Suppressor macrophage treated with lipopolysaccharide for 4 hours (primary cell): Measurements from ENCODE around the gene AGL.
"Not testable (repeated sequence)": the region's sequence is repeated elsewhere in the genome, so short reads cannot be mapped to it uniquely, and the experiment has no call there.

Source experiments
- DNase-seq: peaks from one replicate; pipeline ENCODE4 v3.0.0-alpha.2; 2020

The AGL gene

GRCh38 chr1:99944192-99944591 is 94.0 kb downstream of the AGL start:
- no peak for DNase-seq

DNA sequence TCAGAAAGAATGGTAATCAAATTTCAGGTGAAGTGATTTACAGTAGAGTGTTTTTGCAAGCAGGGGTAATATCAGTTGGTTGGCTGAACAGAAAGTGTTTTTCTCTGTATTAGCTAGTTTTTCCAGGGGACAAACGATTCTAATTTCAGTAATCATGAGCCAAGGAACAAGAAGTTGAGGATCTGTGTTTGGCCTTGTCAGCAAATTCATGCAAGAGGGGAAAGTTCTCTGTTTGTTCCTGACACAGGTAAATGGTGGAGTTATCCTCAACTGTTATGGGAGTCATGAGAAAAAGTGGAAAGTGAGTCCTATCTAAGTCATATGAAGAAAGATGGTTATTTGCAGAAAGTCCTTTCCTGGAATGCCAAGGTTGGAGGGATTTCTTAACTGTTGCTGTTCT is 95.0 kb downstream of the AGL start:
- no peak for DNase-seq

- DNase-seq, result no peak
Measured at GRCh38 chr1:99950486-99950885, 100.3 kb downstream of the AGL start.

DNA sequence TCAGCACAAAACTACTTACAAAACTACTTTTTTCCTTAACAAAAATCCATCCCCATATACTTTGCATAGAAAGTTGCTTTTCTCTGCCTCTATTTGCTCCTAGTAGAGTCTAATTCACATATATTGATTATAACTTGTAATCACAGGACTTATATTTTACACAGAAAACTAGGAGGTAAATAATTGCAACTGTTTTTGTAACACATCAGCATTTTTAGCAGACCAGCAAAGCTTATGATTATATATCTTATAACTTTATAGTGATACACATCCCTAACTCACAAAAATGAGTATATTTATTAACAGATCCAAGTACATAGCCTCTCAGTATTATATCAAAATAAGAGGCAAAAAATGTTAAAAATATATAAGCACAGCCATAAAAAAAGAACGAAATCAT is 102.4 kb downstream of the AGL start:
- DNase-seq, result no peak

- no peak for DNase-seq
Measured at GRCh38 chr1:99955375-99955774, 105.2 kb downstream of the AGL start.

DNA sequence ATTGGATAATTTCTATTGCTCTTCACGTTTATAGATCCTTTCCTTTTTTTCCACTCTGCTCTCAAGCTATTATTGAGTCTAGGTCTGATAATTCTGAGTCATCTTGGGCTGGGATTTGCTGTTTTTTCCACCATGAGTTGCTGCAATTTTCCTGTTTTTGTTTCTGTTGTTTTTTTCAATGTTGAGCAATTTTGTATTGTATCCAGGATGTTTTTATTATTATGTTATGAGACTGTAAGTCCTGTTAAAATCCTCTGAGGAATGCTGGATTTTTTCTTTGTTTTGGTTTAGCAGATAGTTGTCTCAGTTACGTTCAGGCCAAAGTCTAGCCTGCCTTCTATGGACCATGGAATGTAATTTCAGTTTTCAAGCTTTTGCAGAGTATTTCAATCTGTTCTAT is 106.6 kb downstream of the AGL start:
- DNase-seq, result peak; percentile 2

- DNase-seq, result no peak
Measured at GRCh38 chr1:99957818-99958217, 107.7 kb downstream of the AGL start.

DNA sequence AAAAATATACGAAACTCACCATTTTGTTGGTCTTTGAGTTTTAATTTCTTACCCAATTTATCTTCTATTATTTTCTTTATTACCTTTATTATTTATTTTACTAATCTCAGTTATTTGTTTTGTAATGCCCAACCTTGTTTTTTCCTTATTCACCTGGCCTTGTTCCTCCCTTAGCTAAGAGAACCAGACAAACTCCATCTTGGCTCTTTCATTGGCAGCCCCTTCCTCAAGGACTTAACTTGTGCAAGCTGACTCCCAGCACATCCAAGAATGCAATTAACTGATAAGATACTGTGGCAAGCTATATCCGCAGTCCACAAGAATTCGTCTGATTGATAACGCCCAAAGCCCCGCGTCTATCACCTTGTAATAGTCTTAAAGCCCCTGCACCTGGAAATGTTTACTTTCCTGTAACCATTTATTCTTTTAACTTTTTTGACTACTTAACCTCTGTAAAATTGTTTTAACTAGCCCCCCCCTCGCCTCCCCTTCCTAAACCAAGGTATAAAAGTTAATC is 109.1 kb downstream of the AGL start:
- not testable (repeated sequence) for DNase-seq

DNA sequence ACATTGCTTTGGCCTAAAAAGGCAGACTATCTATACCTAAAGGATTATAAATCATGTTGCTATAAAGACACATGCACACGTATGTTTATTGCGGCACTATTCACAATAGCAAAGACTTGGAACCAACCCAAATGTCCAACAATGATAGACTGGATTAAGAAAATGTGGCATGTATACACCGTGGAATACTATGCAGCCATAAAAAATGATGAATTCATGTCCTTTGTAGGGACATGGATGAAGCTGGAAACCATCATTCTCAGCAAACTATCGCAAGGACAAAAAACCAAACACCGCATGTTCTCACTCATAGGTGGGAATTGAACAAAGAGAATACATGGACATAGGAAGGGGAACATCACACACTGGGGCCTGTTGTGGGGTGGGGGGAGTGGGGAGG is 110.1 kb downstream of the AGL start:
- not testable (repeated sequence) for DNase-seq

- DNase-seq, result no peak
Measured at GRCh38 chr1:99963041-99963795, 113.1 kb downstream of the AGL start.

GRCh38 chr1:99964806-99965205 is 114.6 kb downstream of the AGL start:
- no peak for DNase-seq

DNA sequence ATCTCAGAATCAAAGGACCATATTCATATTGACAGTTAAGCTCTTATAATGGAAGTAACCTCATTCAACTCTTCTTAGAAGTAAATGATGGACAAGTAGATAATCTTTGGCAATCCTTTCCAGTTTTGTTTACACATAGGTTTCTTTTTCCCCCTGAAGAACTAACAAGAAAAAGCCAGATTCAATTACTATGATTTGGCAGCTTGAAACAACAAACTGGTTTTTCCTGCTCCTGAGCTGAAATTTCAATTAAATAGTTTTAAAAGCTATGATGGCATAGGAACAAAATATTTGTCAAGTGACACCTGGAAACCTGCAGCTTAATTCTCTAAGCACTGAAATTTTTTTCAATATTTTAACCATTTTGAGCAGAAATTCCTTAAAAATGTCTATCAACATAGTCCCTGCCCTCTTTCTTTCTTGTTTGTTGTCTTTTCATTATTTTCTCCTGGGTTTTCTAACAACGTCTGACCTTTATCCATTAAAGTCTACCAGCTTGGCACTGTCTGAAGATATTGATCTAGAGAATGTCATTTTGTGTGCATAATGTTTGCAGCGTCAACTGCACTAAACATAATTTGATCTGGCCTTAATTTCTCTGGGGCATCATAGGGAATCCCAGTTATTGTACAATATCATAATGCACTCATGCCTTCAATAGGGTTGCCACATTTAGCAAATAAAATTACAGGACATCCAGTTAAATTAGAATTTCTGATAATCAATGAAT is 115.7 kb downstream of the AGL start:
- no peak for DNase-seq

GRCh38 chr1:99968214-99968613 is 118.1 kb downstream of the AGL start:
- DNase-seq, result no peak

DNA sequence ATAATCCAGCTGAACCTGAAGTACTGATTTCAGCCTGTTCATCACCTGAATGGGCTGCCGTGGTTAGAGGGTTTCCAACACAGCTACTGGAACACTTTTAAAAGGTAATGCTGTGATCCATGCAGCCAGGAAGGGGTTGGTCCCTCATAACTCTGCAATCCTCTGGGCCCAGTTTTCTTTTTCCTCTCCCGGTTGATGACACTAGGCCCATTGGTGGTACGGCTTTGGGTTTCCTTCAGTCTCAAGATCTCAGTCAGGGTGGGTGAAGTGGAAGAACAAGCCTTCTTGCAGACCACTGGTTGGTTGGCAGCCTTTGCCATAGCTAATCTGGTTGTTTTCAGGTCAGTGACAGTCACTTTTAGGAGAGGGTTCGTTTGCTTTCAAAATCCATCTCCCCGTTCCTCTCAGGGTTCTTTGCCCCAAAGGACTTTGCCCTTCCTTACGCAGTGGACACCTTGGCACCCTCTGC is 119.1 kb downstream of the AGL start:
- no peak for DNase-seq

GRCh38 chr1:99969729-99970621 is 119.8 kb downstream of the AGL start, which contains the start of gene SLC35A3:
Gene SLC35A3, plus strand, starts transcription at chr1:99969996. Its CDS starts 23,559 bp downstream, at chr1:99993555.
- peak; percentile 84 for DNase-seq

- DNase-seq, result no peak
Measured at GRCh38 chr1:99970713-99971255, 120.6 kb downstream of the AGL start.

DNA sequence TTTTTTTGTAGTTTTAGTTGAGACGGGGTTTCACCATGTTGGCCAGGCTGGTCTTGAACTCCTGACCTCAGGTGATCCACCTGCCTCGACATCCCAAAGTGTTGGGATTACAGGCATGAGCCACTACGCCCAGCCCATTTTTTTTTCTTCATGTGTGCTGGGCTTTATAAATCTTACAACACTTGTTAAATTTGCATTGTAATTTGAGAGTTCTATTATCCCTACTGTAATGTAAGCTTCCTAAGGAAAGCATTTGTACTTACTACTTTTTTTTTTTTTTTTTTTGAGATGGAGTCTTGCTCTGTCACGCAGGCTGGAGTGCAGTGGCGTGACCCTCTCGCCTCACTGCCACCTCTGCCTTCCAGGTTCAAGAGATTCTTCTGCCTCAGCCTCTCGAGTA is 121.9 kb downstream of the AGL start:
- DNase-seq, result not testable (repeated sequence)
